ENCODE results near the gene GLS2. TPM values are rescaled to one million over a fixed set of nuclear protein-coding genes. Genes with fewer than 3 reads are reported as not detected.
A peak's percentile ranks its signal among the peaks of the same experiment; 100 is the strongest.
"Not testable (repeated sequence)": the region's sequence is repeated elsewhere in the genome, so short reads cannot be mapped to it uniquely, and the experiment has no call there.

The GLS2 gene
- polyA plus RNA-seq, 5 donors = 2.0 to 4.6 (median 2.9) TPM

DNA sequence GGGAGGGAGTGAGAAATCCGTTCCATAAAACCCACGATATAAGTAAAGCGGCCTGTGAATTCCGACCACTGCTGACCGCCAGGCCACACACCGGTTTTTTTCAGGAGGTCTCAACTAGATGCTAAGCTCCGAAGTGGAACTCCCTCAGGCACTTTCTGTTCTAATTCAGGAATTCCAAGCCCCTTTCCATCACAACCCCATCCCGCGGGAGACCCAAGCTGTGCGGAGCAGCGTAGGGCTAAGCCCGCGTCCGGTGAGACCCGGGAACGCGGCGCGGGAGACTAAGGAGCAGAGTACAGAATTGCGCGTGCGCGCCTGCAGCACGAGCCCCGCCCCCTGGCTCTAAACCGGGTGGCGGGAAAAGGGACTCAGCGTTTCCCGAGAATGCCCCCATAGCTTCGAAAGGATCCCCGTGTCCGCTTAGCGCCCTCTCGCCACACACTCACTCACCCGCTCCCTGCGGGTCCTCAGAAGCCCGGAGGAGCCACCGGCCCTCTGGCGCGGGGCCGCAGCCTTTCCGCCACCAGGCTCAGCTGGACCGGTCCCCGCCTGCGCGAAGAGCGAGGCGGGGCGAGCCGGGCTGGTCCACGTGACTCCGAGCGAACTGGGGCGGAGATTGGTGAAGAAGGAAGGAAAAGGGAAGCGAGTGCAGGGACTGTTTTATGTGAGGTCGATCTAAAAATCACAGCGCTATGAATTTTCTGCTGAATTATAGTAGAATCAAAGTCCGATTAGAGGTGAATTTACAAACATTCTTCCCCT, 38.9 kb downstream of the GLS2 start, which contains the start of gene TIMELESS:
TSS of gene TIMELESS (minus strand) at position 567 of the 762 bp plus-strand sequence. CDS start 15,256 bp downstream, outside the sequence.
- DNase-seq = peak; percentile 93 to 94

- DNase-seq = not testable (repeated sequence)
These were observed 44.8 kb downstream of the GLS2 start for GRCh38 chr12:56443208-56443607.

GRCh38 chr12:56437430-56438176, 50.4 kb downstream of the GLS2 start:
- no peak for DNase-seq

- DNase-seq = no peak
These were observed 53.1 kb downstream of the GLS2 start for GRCh38 chr12:56434828-56435227.

DNA sequence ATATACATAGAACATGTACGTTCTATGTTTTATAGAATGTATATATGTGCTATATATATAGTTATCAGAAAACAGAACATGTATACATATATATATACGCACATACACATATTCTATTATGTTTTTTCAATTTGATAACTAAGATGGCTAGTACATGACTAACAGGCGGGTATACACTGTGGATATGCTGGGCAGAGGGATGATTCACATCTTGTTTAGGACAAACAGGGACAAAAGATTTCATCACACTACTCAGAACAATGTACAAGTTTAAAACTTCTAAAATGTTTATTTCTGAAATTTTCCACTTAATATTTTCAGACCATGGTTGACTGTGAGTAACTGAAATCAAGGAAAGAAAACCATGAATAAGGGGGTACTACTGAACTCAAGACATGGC, 56.1 kb downstream of the GLS2 start:
- no peak for DNase-seq

GRCh38 chr12:56431288-56431687, 56.7 kb downstream of the GLS2 start:
- DNase-seq = no peak

DNA sequence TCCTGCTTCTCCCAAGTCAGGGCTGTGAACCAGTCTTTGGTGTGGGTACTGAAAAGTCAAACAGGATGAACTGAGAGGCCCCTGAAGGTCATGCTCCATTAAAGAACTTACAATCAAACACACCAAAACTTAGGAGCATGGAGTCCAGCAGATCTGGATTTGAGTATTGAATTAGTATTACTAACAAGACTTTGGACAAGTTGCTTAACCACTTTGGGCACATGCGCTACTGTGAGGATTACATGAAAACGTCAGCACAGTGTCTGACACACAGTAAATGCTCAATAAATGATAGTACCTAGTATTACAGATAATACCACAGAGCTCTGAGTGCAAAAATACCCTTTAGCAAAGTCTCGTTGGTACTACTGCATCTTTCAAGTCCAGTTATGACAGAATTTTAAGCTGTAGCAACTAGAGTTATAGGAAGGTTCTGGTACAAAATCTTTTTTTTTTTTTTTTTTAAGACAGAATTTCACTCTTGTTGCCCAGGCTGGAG, 62.0 kb downstream of the GLS2 start:
- no peak for DNase-seq

DNA sequence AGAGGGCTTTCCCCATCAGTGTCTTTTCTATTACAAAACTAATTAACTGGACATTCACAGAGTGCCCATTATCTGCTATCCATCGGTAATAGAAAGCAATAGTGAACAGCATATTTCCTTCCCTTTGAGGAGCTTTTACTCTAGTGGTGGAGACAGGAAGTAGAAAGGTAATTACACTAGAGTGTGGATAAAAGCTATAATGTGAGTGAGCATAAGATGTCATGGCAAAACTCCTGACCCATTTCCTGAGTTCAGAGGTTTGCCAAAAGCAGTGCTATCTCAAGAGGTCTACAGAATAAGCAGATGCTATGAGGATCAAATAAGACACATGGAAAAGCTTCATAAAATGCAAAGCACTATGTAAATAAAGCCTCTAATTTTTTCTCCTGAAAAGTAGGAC, 62.8 kb downstream of the GLS2 start:
- no peak for DNase-seq

Other genes starting within 250 kb of the GLS2 start
- 10 to 100 TPM; 21.9 to 32.1 (median 30.9) TPM for gene ANKRD52, start 229.8 kb downstream of the GLS2 start, polyA plus RNA-seq (ENCODE audit: insufficient read depth in 1 of 5, insufficient read length in 5 of 5, low replicate concordance in 1 of 5)
- 10 to 100 TPM; 15.3 to 17.9 (median 15.8) TPM for gene COQ10A, start 221.2 kb downstream of the GLS2 start, polyA plus RNA-seq (ENCODE audit: insufficient read depth in 1 of 5, insufficient read length in 5 of 5, low replicate concordance in 1 of 5)
- 100 to 1,000 TPM; 148 to 181 (median 158) TPM for gene CS, start 187.8 kb downstream of the GLS2 start, polyA plus RNA-seq (ENCODE audit: insufficient read depth in 1 of 5, insufficient read length in 5 of 5, low replicate concordance in 1 of 5)
- 100 to 1,000 TPM; 128 to 155 (median 136) TPM for gene CNPY2, start 172.2 kb downstream of the GLS2 start, polyA plus RNA-seq (ENCODE audit: insufficient read depth in 1 of 5, insufficient read length in 5 of 5, low replicate concordance in 1 of 5)
- 10 to 100 TPM; 64.8 to 96.1 (median 78.4) TPM for gene PAN2, start 154.2 kb downstream of the GLS2 start, polyA plus RNA-seq (ENCODE audit: insufficient read depth in 1 of 5, insufficient read length in 5 of 5, low replicate concordance in 1 of 5)
- 1 to 10 TPM in 1 of 5 donors, under 1 TPM in 4; 0.64 to 1.1 (median 0.81) TPM for gene IL23A, start 149.3 kb downstream of the GLS2 start, polyA plus RNA-seq (ENCODE audit: insufficient read depth in 1 of 5, insufficient read length in 5 of 5, low replicate concordance in 1 of 5)
- gene STAT2, start 128.1 kb downstream of the GLS2 start, polyA plus RNA-seq (ENCODE audit: insufficient read depth in 1 of 5, insufficient read length in 5 of 5, low replicate concordance in 1 of 5) = 100 to 1,000 TPM; 120 to 174 (median 144) TPM
- gene APOF, start 125.3 kb downstream of the GLS2 start, polyA plus RNA-seq (ENCODE audit: insufficient read depth in 1 of 5, insufficient read length in 5 of 5, low replicate concordance in 1 of 5) = under 1 TPM in 2 of 5 donors, not detected in 3; 0.10 to 0.15 TPM
- 10 to 100 TPM; 26.5 to 35.6 (median 31.1) TPM for gene TIMELESS, start 38.7 kb downstream of the GLS2 start, polyA plus RNA-seq (ENCODE audit: insufficient read depth in 1 of 5, insufficient read length in 5 of 5, low replicate concordance in 1 of 5)
- under 1 TPM in 2 of 5 donors, not detected in 3; 0.15 TPM for gene MIP, start 33.5 kb downstream of the GLS2 start, polyA plus RNA-seq (ENCODE audit: insufficient read depth in 1 of 5, insufficient read length in 5 of 5, low replicate concordance in 1 of 5)
- 1 to 10 TPM; 4.0 to 5.8 (median 5.1) TPM for gene SPRYD4, start 19.6 kb downstream of the GLS2 start, polyA plus RNA-seq (ENCODE audit: insufficient read depth in 1 of 5, insufficient read length in 5 of 5, low replicate concordance in 1 of 5)
- 10 to 100 TPM; 35.3 to 88.3 (median 73.0) TPM for gene RBMS2, start 33.7 kb upstream of the GLS2 start, polyA plus RNA-seq (ENCODE audit: insufficient read depth in 1 of 5, insufficient read length in 5 of 5, low replicate concordance in 1 of 5)
- 100 to 1,000 TPM in 1 of 5 donors, 10 to 100 TPM in 4; 67.1 to 114 (median 91.1) TPM for gene BAZ2A, start 142.2 kb upstream of the GLS2 start, polyA plus RNA-seq (ENCODE audit: insufficient read depth in 1 of 5, insufficient read length in 5 of 5, low replicate concordance in 1 of 5)
- 100 to 1,000 TPM; 559 to 605 (median 592) TPM for gene ATP5F1B, start 157.8 kb upstream of the GLS2 start, polyA plus RNA-seq (ENCODE audit: insufficient read depth in 1 of 5, insufficient read length in 5 of 5, low replicate concordance in 1 of 5)
- 100 to 1,000 TPM; 250 to 278 (median 272) TPM for gene PTGES3, start 200.1 kb upstream of the GLS2 start, polyA plus RNA-seq (ENCODE audit: insufficient read depth in 1 of 5, insufficient read length in 5 of 5, low replicate concordance in 1 of 5)
- gene NACA, start 237.1 kb upstream of the GLS2 start, polyA plus RNA-seq (ENCODE audit: insufficient read depth in 1 of 5, insufficient read length in 5 of 5, low replicate concordance in 1 of 5) = 1,000 to 10,000 TPM; 2,287 to 2,895 (median 2,368) TPM

All from right lung (tissue), 5 donors.